Measurements from ENCODE around the gene CCNB2.

Gene CCNB2

DNA sequence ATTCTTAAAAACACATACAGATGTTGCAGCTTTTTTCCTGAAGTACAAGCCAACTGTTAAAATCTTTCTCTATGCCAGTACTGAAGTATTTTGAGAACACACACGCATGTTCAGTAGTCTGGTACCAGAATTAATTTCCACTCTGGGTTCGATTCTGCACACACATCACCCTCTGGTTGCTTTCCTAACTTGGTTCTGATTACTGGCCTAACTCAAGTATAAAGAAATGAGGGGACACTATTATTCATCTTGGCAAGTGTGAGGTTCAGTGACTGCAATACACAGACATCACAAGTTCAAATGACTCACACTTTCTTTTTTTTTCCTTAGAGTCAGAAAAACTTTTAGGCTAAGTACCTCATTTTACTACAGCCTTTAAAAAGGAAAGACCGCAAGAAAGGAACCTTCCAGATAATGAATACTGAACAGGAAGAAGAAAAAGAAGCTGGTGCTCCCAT lies 64.3 kb downstream of the CCNB2 start:
- DNase-seq: no peak

DNA sequence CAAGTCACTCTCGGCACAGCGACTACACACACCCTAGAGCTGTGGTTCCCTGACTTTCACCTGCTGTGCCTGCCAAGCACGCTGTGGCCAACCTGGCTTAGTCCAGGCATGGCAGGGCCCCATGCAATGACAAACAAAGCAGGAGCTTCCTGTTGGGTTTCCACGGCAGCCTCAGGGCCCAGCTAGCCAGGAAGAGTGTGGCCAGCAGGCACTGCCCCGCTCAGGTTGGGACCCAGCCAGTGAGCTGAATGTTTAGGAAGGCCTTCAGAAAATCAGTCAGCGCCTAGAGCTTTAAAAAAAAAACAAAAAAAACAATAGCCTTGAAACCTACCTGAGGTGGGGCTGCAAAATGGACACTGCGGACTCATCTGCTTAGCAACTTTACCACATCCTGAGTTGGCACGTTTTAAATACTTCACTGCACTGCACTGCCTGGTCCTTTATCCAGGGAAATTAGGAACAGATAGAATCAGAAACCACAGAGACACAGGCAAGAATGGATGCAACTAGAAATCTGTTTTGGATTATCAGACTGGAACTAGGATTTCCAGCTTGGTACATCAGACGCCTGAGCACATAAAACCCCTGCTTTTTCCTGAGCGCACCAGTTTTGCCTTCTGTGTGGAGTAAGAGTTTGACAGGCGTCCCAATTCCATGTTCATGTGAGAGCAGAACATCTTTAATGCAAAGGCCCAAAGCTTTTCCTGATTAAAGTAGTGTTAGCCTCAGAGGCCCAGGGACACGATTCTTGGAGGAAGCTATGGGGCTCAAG lies 65.5 kb downstream of the CCNB2 start:
- DNase-seq: no peak

DNA sequence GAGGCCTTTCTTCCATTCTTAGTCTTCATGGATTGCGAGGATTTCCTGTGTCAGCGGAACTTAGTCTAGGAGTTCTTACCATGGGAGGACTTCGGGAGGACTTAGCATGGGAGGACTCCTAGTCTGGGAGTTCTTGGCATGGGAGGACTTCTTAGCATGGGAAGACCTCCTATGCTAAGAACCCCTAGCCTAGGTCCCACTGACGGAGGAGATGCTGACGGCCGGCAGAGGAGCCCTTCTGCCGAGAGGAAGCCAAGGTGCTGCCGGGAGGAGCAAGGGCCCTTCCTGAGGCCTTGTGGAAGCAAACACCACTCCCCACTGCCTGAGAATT lies 66.1 kb downstream of the CCNB2 start:
- DNase-seq: peak; percentile 19

DNA sequence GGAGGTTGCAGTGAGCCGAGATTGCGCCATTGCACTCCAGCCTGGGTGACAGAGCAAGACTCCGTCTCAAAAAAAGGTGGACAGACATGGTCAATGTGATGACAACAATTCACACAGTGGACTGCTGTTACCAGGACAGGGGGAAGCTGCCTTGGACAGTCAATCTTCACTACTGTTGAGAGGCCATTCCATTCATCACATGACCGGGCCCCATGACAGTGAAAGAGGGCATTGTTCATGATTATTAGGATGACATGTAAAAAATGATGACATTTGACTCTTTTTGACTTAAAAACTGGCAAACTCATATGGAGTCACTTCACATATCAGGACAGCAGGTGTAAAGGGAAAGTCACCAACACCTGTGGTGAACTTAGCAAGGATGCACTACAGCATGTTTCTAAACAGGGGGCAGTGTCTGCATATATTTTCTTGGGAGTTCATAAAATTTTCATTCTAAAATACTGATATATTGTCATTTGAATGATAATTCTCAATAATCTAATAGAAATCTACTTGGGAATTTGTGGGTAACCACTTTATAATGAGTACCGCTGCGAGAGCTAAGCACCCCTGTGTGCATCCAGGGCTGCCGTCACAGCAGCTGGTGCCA lies 67.4 kb downstream of the CCNB2 start:
- peak; percentile 30 for DNase-seq

DNA sequence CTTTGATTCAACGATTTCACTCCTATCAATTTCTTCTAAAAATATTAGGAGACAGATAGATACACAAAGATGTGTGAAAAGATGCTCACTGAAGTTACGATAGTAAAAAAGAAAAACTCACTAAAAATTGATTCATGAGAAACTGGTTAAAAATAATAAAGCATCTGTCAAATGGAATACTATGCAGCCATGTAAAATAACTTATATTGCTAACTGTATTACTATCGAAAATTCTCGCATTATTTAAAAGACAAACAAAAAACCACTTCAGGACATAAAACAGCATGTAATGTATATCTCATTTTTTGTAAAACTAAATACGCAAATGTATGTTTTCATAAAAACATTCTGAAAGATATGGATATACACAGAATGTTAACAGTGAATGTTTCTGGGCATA lies 68.2 kb downstream of the CCNB2 start:
- DNase-seq: no peak

DNA sequence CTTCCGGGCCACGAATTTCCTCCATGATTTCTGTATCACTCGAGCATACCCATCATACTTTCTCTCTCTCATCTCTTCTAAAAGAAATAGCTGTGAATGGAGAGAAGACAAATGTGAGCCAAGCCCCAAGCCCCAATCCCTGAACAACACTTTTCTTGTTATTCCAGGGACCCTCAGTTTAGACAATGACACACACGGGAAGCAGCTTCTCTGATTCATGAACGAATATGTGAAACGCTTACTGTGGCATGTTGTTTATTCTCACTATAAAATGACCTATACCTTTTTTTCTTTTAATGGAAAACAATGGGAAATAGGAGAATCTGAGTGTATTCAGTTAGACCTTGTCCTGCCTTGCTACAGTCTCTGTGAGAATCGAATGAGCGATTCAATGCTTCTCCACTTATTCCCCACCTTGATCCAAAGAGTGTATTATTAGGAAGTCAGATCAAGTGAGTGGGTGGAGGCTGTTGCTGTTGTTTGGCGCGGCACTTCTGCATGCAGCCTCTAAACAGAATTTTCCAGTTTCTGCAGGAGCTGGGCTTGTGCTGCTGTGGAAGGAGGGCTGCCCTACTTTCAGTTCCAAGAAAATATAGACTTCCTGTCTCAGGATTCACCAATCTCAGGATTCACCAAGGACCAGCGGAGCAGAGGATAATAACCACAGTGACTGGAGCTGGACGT lies 69.3 kb downstream of the CCNB2 start:
- DNase-seq: no peak

Data from activated CD8-positive, alpha-beta memory T cell treated with anti-CD3 and anti-CD28 coated beads for 24 hours (primary cell).